SK-N-DZ (cell line): ENCODE data around the gene ARL11. TPM values are rescaled to one million over a fixed set of nuclear protein-coding genes. Genes with fewer than 3 reads are reported as not detected.
"Not testable (repeated sequence)": the region's sequence is repeated elsewhere in the genome, so short reads cannot be mapped to it uniquely, and the experiment has no call there.

Experiments used
- DNase-seq: peaks from one replicate; pipeline ENCODE4 v3.0.0-alpha.2; 2015; ENCODE audit warnings: low spot score
- polyA plus RNA-seq, 2 experiments: library from polyadenylated mRNA; depleted of rRNA; stranded (reverse); fragments of >200 nt; gene quantifications; 2 replicates each; pipeline ENCODE4 v1.2.3, GENCODE V29; 2014

Gene ARL11
- polyA plus RNA-seq (2014; cell fraction: cytosol; rRNA removed), result 0.03 and 0.45 TPM in 2 replicates
- 0.11 TPM in 1 of 2 replicates, not detected in the other for polyA plus RNA-seq (2014; cell fraction: nucleus; rRNA removed)

- DNase-seq, result peak; percentile 48
Measured at GRCh38 chr13:49627831-49628652, at the start of gene ARL11. Gene ARL11, plus strand, starts transcription at chr13:49628507. Its CDS starts 1,941 bp downstream, at chr13:49630448.

- no peak for DNase-seq
Measured at GRCh38 chr13:49579501-49579900, 48.8 kb upstream of the ARL11 start.

- no peak for DNase-seq
Measured at GRCh38 chr13:49580980-49581680, 47.2 kb upstream of the ARL11 start.

GRCh38 chr13:49584771-49585182 lies 43.5 kb upstream of the ARL11 start:
- DNase-seq, result peak; percentile 26

GRCh38 chr13:49585220-49586157 lies 42.8 kb upstream of the ARL11 start, which contains the start of gene RCBTB1:
Gene RCBTB1, minus strand, starts transcription at chr13:49585558. Its CDS starts 18,279 bp downstream, at chr13:49567279.
- DNase-seq, result peak; percentile 72

- DNase-seq, result no peak
Measured at GRCh38 chr13:49586717-49587116, 41.6 kb upstream of the ARL11 start.

- DNase-seq, result no peak
Measured at GRCh38 chr13:49587311-49587847, 40.9 kb upstream of the ARL11 start.

- DNase-seq, result not testable (repeated sequence)
Measured at GRCh38 chr13:49590714-49591113, 37.6 kb upstream of the ARL11 start.

GRCh38 chr13:49593876-49594275 lies 34.4 kb upstream of the ARL11 start:
- DNase-seq, result not testable (repeated sequence)

GRCh38 chr13:49594576-49594975 lies 33.7 kb upstream of the ARL11 start:
- no peak for DNase-seq

GRCh38 chr13:49596221-49596620 lies 32.1 kb upstream of the ARL11 start:
- DNase-seq, result no peak

- DNase-seq, result no peak
Measured at GRCh38 chr13:49597043-49597641, 31.2 kb upstream of the ARL11 start.

GRCh38 chr13:49602005-49602404 lies 26.3 kb upstream of the ARL11 start:
- DNase-seq, result no peak

- not testable (repeated sequence) for DNase-seq
Measured at GRCh38 chr13:49602615-49603014, 25.7 kb upstream of the ARL11 start.

GRCh38 chr13:49604570-49604969 lies 23.7 kb upstream of the ARL11 start:
- DNase-seq, result peak; percentile 22

- peak; percentile 86 for DNase-seq
Measured at GRCh38 chr13:49606747-49607648, 21.3 kb upstream of the ARL11 start.

- DNase-seq, result no peak
Measured at GRCh38 chr13:49607761-49608160, 20.5 kb upstream of the ARL11 start.

- DNase-seq, result no peak
Measured at GRCh38 chr13:49608651-49609331, 19.5 kb upstream of the ARL11 start.

- DNase-seq, result peak; percentile 62
Measured at GRCh38 chr13:49610176-49610575, 18.1 kb upstream of the ARL11 start.
